Parathyroid adenoma (tissue), 2 donors: ENCODE data around the gene FYN.

ENCODE experiments used
- H2AFZ ChIP-seq: fragments of 300-600 bp; sonication (generic); one replicate; pipeline ENCODE4 v1.7.0; 2017; ENCODE audit warnings: antibody characterized with exemption, mild to moderate bottlenecking
- H3K27ac ChIP-seq: fragments of 300-600 bp; sonication (generic); one replicate; pipeline ENCODE4 v1.7.0; 2017
- H3K27me3 ChIP-seq: fragments of 300-600 bp; sonication (generic); one replicate; pipeline ENCODE4 v1.7.0; 2017; ENCODE audit warnings: low read length; ENCODE audit not compliant: control insufficient read depth, insufficient read depth
- H3K36me3 ChIP-seq: fragments of 300-600 bp; sonication (generic); one replicate; pipeline ENCODE4 v1.7.0; 2017; ENCODE audit warnings: low read length; ENCODE audit not compliant: control insufficient read depth, insufficient read depth
- H3K4me1 ChIP-seq: fragments of 300-600 bp; sonication (generic); one replicate; pipeline ENCODE4 v1.7.0; 2017; ENCODE audit warnings: control low read depth
- H3K4me2 ChIP-seq: fragments of 300-600 bp; sonication (generic); one replicate; pipeline ENCODE4 v1.7.0; 2017; ENCODE audit warnings: low read length
- H3K4me3 ChIP-seq: fragments of 300-600 bp; sonication (generic); one replicate; pipeline ENCODE4 v1.7.0; 2017; ENCODE audit warnings: low read depth, low read length
- H3K79me2 ChIP-seq: fragments of 300-600 bp; sonication (generic); one replicate; pipeline ENCODE4 v1.7.0; 2017; ENCODE audit warnings: control low read depth
- H3K9ac ChIP-seq: fragments of 300-600 bp; sonication (generic); one replicate; pipeline ENCODE4 v1.7.0; 2017; ENCODE audit warnings: mild to moderate bottlenecking
- H3K9me3 ChIP-seq: fragments of 300-600 bp; sonication (generic); one replicate; pipeline ENCODE4 v1.7.0; 2017; ENCODE audit warnings: low read length; ENCODE audit not compliant: control insufficient read depth
- CTCF ChIP-seq: fragments of 300-600 bp; sonication (generic); IDR thresholded peaks from one replicate; pipeline ENCODE4 v1.7.0; 2017; ENCODE audit warnings: antibody characterized with exemption, mild to moderate bottlenecking
- donor health status: primary hyperparathyroidism.

Gene FYN

GRCh38 chr6:111750753-111751673 lies 122.2 kb downstream of the FYN start:
- H2AFZ ChIP-seq, result no peak overlapping the region
- no peaks in the 10 kb centered on the region for H3K27me3 ChIP-seq
- H3K9ac ChIP-seq, result no peak overlapping the region
- peaks cover 3% of the 10 kb centered on the region for H3K79me2 ChIP-seq
- H3K4me1 ChIP-seq, result no peaks in the 10 kb centered on the region
- peak overlapping the region; percentile 45 for H3K27ac ChIP-seq
- no peak overlapping the region for H3K4me3 ChIP-seq
- no peaks in the 10 kb centered on the region for H3K36me3 ChIP-seq
- H3K9me3 ChIP-seq, result no peaks in the 10 kb centered on the region
- TF ChIP-seq CTCF, result no peak
- no peak overlapping the region for H3K4me2 ChIP-seq

- no peaks in the 10 kb centered on the region for H3K27me3 ChIP-seq
- H3K27ac ChIP-seq, result peak overlapping the region; percentile 45
- H3K4me2 ChIP-seq, result no peak overlapping the region
- H3K9me3 ChIP-seq, result no peaks in the 10 kb centered on the region
- H3K36me3 ChIP-seq, result no peaks in the 10 kb centered on the region
- no peaks in the 10 kb centered on the region for H3K4me1 ChIP-seq
- H3K9ac ChIP-seq, result no peak overlapping the region
- no peak overlapping the region for H3K4me3 ChIP-seq
- no peak overlapping the region for H2AFZ ChIP-seq
- H3K79me2 ChIP-seq, result peaks cover 3% of the 10 kb centered on the region
- no peak for TF ChIP-seq CTCF
Measured at GRCh38 chr6:111750153-111750552, 123.1 kb downstream of the FYN start.

GRCh38 chr6:111748231-111748647 lies 125.0 kb downstream of the FYN start:
- Histone ChIP-seq H3K9me3 (no peaks in the 10 kb centered on the region), H2AFZ (no peak overlapping the region), H3K4me3 (no peak overlapping the region), H3K36me3 (no peaks in the 10 kb centered on the region), H3K27me3 (no peaks in the 10 kb centered on the region), H3K27ac (no peak overlapping the region), H3K9ac (no peak overlapping the region), H3K4me1 (no peaks in the 10 kb centered on the region), H3K79me2 (no peaks in the 10 kb centered on the region), H3K4me2 (no peak overlapping the region)
- no peak for TF ChIP-seq CTCF

GRCh38 chr6:111747829-111748228 lies 125.4 kb downstream of the FYN start:
- Histone ChIP-seq H3K79me2 (no peaks in the 10 kb centered on the region), H3K4me1 (no peaks in the 10 kb centered on the region), H3K27me3 (no peaks in the 10 kb centered on the region), H3K4me2 (no peak overlapping the region), H3K27ac (no peak overlapping the region), H3K9me3 (no peaks in the 10 kb centered on the region), H3K9ac (no peak overlapping the region), H3K36me3 (no peaks in the 10 kb centered on the region), H3K4me3 (no peak overlapping the region), H2AFZ (no peak overlapping the region)
- no peak for TF ChIP-seq CTCF

GRCh38 chr6:111747396-111747795 lies 125.9 kb downstream of the FYN start:
- Histone ChIP-seq H3K4me2 (no peak overlapping the region), H3K27me3 (no peaks in the 10 kb centered on the region), H3K4me3 (no peak overlapping the region), H3K9me3 (no peaks in the 10 kb centered on the region), H3K9ac (no peak overlapping the region), H3K4me1 (no peaks in the 10 kb centered on the region), H3K36me3 (no peaks in the 10 kb centered on the region), H3K79me2 (no peaks in the 10 kb centered on the region), H2AFZ (no peak overlapping the region), H3K27ac (no peak overlapping the region)
- TF ChIP-seq CTCF, result no peak
